ENCODE measurements around the gene WDR36. TPM values are rescaled to one million over a fixed set of nuclear protein-coding genes. Genes with fewer than 3 reads are reported as not detected.

WDR36 gene
- total and polyA plus RNA-seq, 4 donors, result 7.8 to 34.3 (median 15.5) TPM

DNA sequence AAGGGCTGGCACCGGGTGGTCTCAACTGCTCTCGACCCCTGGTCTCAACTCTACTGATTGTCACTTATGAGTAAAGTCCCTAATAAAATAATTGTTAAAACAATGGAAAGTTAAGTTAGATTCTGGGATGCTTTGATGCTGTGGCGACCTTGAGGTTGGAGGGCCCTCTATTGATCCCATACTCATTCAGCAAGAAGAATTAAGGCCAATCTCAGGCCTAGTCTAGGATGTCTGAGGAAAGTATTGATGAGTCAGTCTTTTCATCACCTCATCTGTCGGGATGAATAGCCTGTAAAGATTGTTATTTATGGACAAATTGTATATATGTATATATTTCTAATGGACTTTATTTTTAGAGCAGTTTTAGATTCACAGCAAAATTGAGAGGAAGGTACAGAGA lies 50.8 kb downstream of the WDR36 start:
- Histone ChIP-seq H3K27me3 (ENCODE audit: control insufficient read depth in 3 of 3, insufficient read depth in 3 of 3, low read length in 2 of 3) (no peaks in the 10 kb centered on the region), H3K9me3 (ENCODE audit: control insufficient read depth in 4 of 4, insufficient read depth in 3 of 4, low read length in 3 of 4) (no peaks in the 10 kb centered on the region), H3K36me3 (ENCODE audit: control insufficient read depth in 4 of 4, insufficient read depth in 4 of 4, low read length in 4 of 4) (no peaks in the 10 kb centered on the region), H3K27ac (ENCODE audit: low read depth in 1 of 2, low read length in 1 of 2) (no peak overlapping the region), H3K9ac (ENCODE audit: insufficient read depth in 1 of 2, low read length in 2 of 2) (no peak overlapping the region), H3K4me3 (no peak overlapping the region), H3K4me1 (ENCODE audit: control insufficient read depth in 5 of 5, insufficient read depth in 5 of 5, low read length in 5 of 5) (peaks cover 0 to 1% (median 0%) of the 10 kb centered on the region in 5 donors)
- ATAC-seq (ENCODE audit: insufficient read depth, low FRiP score) (no peak), DNase-seq (peak in 1 of 3 donors; percentile 29)
- TF ChIP-seq, protein P1, sequence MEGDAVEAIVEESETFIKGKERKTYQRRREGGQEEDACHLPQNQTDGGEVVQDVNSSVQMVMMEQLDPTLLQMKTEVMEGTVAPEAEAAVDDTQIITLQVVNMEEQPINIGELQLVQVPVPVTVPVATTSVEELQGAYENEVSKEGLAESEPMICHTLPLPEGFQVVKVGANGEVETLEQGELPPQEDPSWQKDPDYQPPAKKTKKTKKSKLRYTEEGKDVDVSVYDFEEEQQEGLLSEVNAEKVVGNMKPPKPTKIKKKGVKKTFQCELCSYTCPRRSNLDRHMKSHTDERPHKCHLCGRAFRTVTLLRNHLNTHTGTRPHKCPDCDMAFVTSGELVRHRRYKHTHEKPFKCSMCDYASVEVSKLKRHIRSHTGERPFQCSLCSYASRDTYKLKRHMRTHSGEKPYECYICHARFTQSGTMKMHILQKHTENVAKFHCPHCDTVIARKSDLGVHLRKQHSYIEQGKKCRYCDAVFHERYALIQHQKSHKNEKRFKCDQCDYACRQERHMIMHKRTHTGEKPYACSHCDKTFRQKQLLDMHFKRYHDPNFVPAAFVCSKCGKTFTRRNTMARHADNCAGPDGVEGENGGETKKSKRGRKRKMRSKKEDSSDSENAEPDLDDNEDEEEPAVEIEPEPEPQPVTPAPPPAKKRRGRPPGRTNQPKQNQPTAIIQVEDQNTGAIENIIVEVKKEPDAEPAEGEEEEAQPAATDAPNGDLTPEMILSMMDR (IDR thresholded peaks at IDR 0.05; ENCODE audit: control extremely low read depth, extremely low read depth), result no peak
- 92 to 95% methylated on average over 4 of the region's 4 CpGs for WGBS, 2 donors

DNA sequence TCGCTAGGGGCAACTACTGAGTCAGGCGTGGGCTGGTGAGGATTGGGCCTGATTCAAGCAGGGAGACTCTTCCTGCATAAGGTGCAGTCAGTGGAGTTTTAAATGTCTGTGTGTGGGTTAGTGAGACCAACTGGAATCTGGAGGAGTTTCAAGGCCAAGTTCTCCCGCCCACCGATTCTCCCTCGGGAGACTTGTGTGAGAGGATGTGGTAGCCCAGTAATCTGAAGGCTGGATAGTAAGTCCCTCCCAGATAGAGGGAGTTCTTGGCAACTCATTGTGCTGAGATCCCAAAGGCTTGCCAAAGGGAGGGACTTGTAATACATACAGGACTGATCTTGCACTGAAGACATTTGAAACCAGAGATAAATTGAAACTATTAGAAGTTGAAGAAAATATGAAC lies 51.8 kb downstream of the WDR36 start:
- 71 to 84% methylated on average over 5 of the region's 5 CpGs for WGBS, 2 donors
- no peak for ATAC-seq (ENCODE audit: insufficient read depth, low FRiP score)
- no peaks in the 10 kb centered on the region for H3K36me3 ChIP-seq (ENCODE audit: control insufficient read depth in 4 of 4, insufficient read depth in 4 of 4, low read length in 4 of 4)

DNA sequence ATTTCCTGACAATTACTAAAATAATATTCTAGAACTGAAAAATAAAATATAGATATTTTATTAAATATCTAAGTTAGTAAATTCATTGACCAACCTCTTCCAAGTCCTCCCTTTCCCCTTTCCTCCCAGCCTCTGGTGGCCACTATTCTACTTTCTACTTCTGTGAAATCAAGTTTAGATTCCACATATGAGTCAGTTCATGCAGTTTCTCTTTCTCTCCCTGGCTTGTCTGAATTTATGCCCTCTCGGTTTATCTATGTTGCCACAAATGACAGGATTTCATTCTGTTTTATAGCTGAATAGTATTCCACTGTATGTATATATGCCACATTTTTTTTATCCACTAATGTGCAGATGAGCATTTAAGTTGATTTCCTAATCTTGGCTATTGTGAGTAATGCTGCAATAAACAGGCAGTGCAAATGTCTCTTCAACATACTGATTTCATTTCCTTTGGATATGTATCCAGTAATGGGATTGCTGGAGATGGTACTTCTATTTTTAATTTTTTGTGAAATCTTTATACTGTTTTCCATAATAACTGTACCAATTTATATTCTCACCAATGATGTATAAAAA lies 52.3 kb downstream of the WDR36 start:
- WGBS, 2 donors, result 76 to 95% methylated on average over 1 of the region's 1 CpG
- Histone ChIP-seq H3K27me3 (ENCODE audit: control insufficient read depth in 3 of 3, insufficient read depth in 3 of 3, low read length in 2 of 3) (no peaks in the 10 kb centered on the region), H3K4me3 (no peak overlapping the region), H3K36me3 (ENCODE audit: control insufficient read depth in 4 of 4, insufficient read depth in 4 of 4, low read length in 4 of 4) (no peaks in the 10 kb centered on the region), H3K9ac (ENCODE audit: insufficient read depth in 1 of 2, low read length in 2 of 2) (no peak overlapping the region), H3K27ac (ENCODE audit: low read depth in 1 of 2, low read length in 1 of 2) (no peak overlapping the region), H3K4me1 (ENCODE audit: control insufficient read depth in 5 of 5, insufficient read depth in 5 of 5, low read length in 5 of 5) (peaks cover 0 to 1% (median 0%) of the 10 kb centered on the region in 5 donors), H3K9me3 (ENCODE audit: control insufficient read depth in 4 of 4, insufficient read depth in 3 of 4, low read length in 3 of 4) (no peaks in the 10 kb centered on the region)
- no peak for DNase-seq
- TF ChIP-seq, protein P1 (IDR thresholded peaks at IDR 0.05; ENCODE audit: control extremely low read depth, extremely low read depth), result no peak
- ATAC-seq (ENCODE audit: insufficient read depth, low FRiP score), result no peak

More for the DNA sequence above, 51.8 kb downstream of the WDR36 start:
- DNase-seq, result peak in 2 of 3 donors; percentile 17 to 50
- Histone ChIP-seq H3K9me3 (ENCODE audit: control insufficient read depth in 4 of 4, insufficient read depth in 3 of 4, low read length in 3 of 4) (no peaks in the 10 kb centered on the region), H3K4me3 (no peak overlapping the region), H3K27ac (ENCODE audit: low read depth in 1 of 2, low read length in 1 of 2) (no peak overlapping the region), H3K27me3 (ENCODE audit: control insufficient read depth in 3 of 3, insufficient read depth in 3 of 3, low read length in 2 of 3) (no peaks in the 10 kb centered on the region), H3K9ac (ENCODE audit: insufficient read depth in 1 of 2, low read length in 2 of 2) (no peak overlapping the region), H3K4me1 (ENCODE audit: control insufficient read depth in 5 of 5, insufficient read depth in 5 of 5, low read length in 5 of 5) (peaks cover 0 to 1% (median 0%) of the 10 kb centered on the region in 5 donors)
- TF ChIP-seq, protein P1 (IDR thresholded peaks at IDR 0.05; ENCODE audit: control extremely low read depth, extremely low read depth), result no peak

DNA sequence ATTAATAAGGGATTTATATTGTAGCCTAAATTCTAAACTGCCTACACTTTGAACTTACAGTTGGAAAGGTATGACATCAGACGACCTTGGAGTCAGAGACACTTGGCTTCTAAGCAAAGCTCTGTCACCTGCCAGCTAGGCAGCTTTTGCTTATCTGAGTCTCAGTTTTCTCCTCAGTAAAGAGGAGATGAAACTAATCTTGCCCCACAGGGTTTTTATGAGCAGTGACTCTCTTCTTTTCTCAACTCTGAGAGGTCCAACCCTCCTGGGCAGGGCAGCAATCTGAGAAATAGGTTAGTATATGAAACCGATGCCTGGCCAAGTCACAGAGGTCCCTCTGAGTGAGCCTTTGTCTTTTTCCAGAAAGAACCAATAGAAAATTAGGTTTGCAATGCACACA lies 53.9 kb downstream of the WDR36 start:
- H3K4me1 ChIP-seq (ENCODE audit: control insufficient read depth in 5 of 5, insufficient read depth in 5 of 5, low read length in 5 of 5), result peaks cover 0 to 1% (median 0%) of the 10 kb centered on the region in 5 donors
- 84 to 85% methylated on average over 2 of the region's 2 CpGs for WGBS, 2 donors
- no peak overlapping the region for H3K4me3 ChIP-seq
- ATAC-seq (ENCODE audit: insufficient read depth, low FRiP score) (no peak), DNase-seq (no peak)
- no peak overlapping the region for H3K27ac ChIP-seq (ENCODE audit: low read depth in 1 of 2, low read length in 1 of 2)
- H3K27me3 ChIP-seq (ENCODE audit: control insufficient read depth in 3 of 3, insufficient read depth in 3 of 3, low read length in 2 of 3), result no peaks in the 10 kb centered on the region
- no peaks in the 10 kb centered on the region for H3K36me3 ChIP-seq (ENCODE audit: control insufficient read depth in 4 of 4, insufficient read depth in 4 of 4, low read length in 4 of 4)
- H3K9ac ChIP-seq (ENCODE audit: insufficient read depth in 1 of 2, low read length in 2 of 2), result no peak overlapping the region
- H3K9me3 ChIP-seq (ENCODE audit: control insufficient read depth in 4 of 4, insufficient read depth in 3 of 4, low read length in 3 of 4), result no peaks in the 10 kb centered on the region
- TF ChIP-seq, protein P1 (IDR thresholded peaks at IDR 0.05; ENCODE audit: control extremely low read depth, extremely low read depth), result no peak

Data from lung (tissue), 12 donors.